ENCODE data around the gene ARPC5L.

ARPC5L gene

DNA sequence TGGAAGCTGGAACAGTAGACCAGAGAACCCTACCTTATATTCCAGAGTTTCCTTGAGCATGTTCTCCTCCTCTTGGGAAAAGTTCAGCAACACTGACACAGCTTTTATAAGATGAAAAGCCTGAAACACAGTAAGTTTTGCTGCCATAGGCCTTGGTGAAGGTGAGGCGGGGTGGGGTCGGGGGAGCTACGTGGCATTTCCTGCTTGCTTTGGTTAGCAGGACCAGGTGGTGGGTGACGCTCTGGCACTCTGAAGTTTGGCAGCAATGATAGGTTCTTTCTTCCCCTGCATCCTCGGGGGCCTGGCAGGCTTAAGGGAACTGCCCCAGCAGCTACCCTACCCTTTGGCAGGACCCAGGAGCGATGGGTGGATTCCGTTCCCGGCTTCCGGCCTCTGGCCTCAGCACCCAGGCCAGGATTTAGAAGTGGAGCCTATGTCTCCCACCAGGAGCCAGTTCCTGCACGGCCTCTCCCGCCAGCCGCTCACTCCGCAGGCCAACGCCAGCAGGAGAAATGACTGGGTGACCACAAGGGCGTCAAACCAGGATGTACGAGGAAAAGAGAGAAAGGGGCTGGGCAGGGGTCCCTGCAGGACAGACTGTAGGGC lies 19.3 kb downstream of the ARPC5L start:
- Histone ChIP-seq H3K36me3 (ENCODE audit: control insufficient read depth, insufficient read depth, low read length) (no peaks in the 10 kb centered on the region), H3K27me3 (ENCODE audit: control insufficient read depth, insufficient read depth, low read length) (no peaks in the 10 kb centered on the region), H3K4me2 (ENCODE audit: low read length) (no peak overlapping the region), H3K79me2 (no peaks in the 10 kb centered on the region), H3K9ac (no peak overlapping the region), H3K4me1 (no peaks in the 10 kb centered on the region), H3K9me3 (ENCODE audit: control insufficient read depth, low read length) (no peaks in the 10 kb centered on the region), H2AFZ (no peak overlapping the region), H3K4me3 (ENCODE audit: low read depth, low read length) (no peak overlapping the region), H3K27ac (no peak overlapping the region)
- TF ChIP-seq, protein P1, sequence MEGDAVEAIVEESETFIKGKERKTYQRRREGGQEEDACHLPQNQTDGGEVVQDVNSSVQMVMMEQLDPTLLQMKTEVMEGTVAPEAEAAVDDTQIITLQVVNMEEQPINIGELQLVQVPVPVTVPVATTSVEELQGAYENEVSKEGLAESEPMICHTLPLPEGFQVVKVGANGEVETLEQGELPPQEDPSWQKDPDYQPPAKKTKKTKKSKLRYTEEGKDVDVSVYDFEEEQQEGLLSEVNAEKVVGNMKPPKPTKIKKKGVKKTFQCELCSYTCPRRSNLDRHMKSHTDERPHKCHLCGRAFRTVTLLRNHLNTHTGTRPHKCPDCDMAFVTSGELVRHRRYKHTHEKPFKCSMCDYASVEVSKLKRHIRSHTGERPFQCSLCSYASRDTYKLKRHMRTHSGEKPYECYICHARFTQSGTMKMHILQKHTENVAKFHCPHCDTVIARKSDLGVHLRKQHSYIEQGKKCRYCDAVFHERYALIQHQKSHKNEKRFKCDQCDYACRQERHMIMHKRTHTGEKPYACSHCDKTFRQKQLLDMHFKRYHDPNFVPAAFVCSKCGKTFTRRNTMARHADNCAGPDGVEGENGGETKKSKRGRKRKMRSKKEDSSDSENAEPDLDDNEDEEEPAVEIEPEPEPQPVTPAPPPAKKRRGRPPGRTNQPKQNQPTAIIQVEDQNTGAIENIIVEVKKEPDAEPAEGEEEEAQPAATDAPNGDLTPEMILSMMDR (IDR thresholded peaks at IDR 0.05), result no peak

DNA sequence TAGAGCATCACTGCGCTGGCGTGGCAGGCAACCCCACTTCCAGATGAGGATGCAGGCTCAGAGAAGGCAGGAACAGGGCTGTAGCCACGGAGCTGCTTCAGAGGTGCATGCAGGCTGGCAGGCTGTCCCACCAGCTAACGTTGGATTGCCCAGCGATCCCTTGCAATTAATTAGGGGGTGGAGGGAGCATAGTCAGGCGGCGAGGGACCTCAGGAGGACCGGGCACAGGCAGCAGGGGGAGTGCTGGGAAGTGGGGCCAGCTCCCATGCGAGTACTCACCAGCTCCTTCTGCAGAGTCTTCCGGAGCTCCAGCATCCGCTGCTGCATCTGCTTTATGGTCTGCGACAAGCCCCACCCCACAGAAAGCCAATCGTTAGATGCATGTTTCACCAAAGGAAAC lies 20.3 kb downstream of the ARPC5L start:
- TF ChIP-seq, protein P1 (IDR thresholded peaks at IDR 0.05), result no peak
- H3K36me3 ChIP-seq (ENCODE audit: control insufficient read depth, insufficient read depth, low read length), result no peaks in the 10 kb centered on the region
- H3K4me3 ChIP-seq (ENCODE audit: low read depth, low read length), result no peak overlapping the region
- no peak overlapping the region for H3K4me2 ChIP-seq (ENCODE audit: low read length)
- no peaks in the 10 kb centered on the region for H3K4me1 ChIP-seq
- H3K79me2 ChIP-seq, result no peaks in the 10 kb centered on the region
- no peaks in the 10 kb centered on the region for H3K9me3 ChIP-seq (ENCODE audit: control insufficient read depth, low read length)
- H3K27me3 ChIP-seq (ENCODE audit: control insufficient read depth, insufficient read depth, low read length), result no peaks in the 10 kb centered on the region
- H3K27ac ChIP-seq, result no peak overlapping the region
- H2AFZ ChIP-seq, result no peak overlapping the region
- no peak overlapping the region for H3K9ac ChIP-seq

DNA sequence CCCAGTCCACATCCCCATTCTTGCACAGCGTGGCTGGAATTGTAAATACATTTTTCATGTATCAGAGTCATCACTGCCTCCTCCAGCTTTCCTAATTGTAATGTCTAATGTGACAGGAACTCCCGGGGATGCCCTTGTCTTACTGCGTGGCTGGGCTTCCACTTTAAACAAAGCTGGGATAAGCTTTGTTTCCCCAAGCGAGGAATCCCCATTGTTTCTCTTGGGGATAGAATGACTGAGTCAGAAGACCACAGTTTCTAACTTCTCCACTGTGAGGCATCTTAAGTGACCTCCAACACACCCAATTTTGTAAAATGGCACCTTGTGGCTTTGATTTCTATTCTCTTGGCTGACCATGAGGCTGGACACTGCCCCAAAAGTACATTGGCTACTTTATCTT lies 22.4 kb downstream of the ARPC5L start:
- TF ChIP-seq, protein P1 (IDR thresholded peaks at IDR 0.05), result no peak
- H2AFZ ChIP-seq, result no peak overlapping the region
- no peaks in the 10 kb centered on the region for H3K27me3 ChIP-seq (ENCODE audit: control insufficient read depth, insufficient read depth, low read length)
- H3K27ac ChIP-seq, result no peak overlapping the region
- no peaks in the 10 kb centered on the region for H3K79me2 ChIP-seq
- H3K9me3 ChIP-seq (ENCODE audit: control insufficient read depth, low read length), result no peaks in the 10 kb centered on the region
- H3K36me3 ChIP-seq (ENCODE audit: control insufficient read depth, insufficient read depth, low read length), result no peaks in the 10 kb centered on the region
- H3K4me3 ChIP-seq (ENCODE audit: low read depth, low read length), result no peak overlapping the region
- H3K4me1 ChIP-seq, result no peaks in the 10 kb centered on the region
- H3K4me2 ChIP-seq (ENCODE audit: low read length), result no peak overlapping the region
- H3K9ac ChIP-seq, result no peak overlapping the region

DNA sequence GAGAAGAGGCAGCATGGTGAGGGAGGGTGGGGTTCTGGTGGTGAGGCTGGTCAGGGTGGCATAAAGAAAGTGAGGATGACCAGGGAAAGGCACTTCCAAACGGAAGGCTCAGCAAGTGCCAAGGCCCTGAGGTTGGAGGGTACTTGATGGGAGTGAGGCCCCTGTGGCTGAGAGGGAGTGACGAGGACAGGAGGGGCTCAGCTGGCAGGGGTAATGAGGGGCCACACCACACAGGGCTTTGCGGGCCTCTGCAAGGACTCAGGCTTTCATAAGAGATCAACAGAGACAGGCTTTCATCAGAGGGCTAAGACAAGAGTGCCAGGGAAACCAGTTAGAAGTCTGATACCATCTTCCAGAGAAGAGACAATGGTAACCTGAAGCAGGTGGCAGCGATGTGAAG lies 23.6 kb downstream of the ARPC5L start:
- no peak overlapping the region for H3K27ac ChIP-seq
- H3K79me2 ChIP-seq, result no peaks in the 10 kb centered on the region
- H3K4me1 ChIP-seq, result no peaks in the 10 kb centered on the region
- no peak overlapping the region for H3K4me3 ChIP-seq (ENCODE audit: low read depth, low read length)
- no peak overlapping the region for H3K9ac ChIP-seq
- TF ChIP-seq, protein P1 (IDR thresholded peaks at IDR 0.05), result no peak
- H3K36me3 ChIP-seq (ENCODE audit: control insufficient read depth, insufficient read depth, low read length), result no peaks in the 10 kb centered on the region
- no peaks in the 10 kb centered on the region for H3K9me3 ChIP-seq (ENCODE audit: control insufficient read depth, low read length)
- no peak overlapping the region for H2AFZ ChIP-seq
- H3K4me2 ChIP-seq (ENCODE audit: low read length), result no peak overlapping the region
- no peaks in the 10 kb centered on the region for H3K27me3 ChIP-seq (ENCODE audit: control insufficient read depth, insufficient read depth, low read length)

DNA sequence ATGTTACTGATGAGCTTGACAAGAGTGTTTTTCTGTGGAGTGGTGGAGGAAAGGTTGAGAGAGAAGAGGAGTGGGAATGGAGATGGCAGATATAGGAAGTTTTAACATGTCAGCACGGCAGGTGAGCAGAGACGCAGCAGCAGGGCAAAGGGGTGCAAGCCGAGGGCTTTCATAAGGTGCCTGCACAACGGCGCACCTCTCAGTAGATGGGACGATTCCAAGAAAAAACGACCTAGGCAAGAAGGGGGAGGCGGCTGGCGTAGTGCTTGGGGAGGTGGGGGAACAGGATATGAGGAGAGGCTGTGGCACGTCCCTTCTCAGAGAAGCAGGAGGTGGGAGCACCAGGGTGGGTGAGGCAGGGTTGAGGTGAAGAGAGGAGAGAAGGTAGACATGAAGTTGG lies 24.5 kb downstream of the ARPC5L start:
- H3K4me3 ChIP-seq (ENCODE audit: low read depth, low read length), result no peak overlapping the region
- H3K9ac ChIP-seq, result no peak overlapping the region
- no peaks in the 10 kb centered on the region for H3K36me3 ChIP-seq (ENCODE audit: control insufficient read depth, insufficient read depth, low read length)
- no peaks in the 10 kb centered on the region for H3K79me2 ChIP-seq
- H3K27me3 ChIP-seq (ENCODE audit: control insufficient read depth, insufficient read depth, low read length), result no peaks in the 10 kb centered on the region
- H3K9me3 ChIP-seq (ENCODE audit: control insufficient read depth, low read length), result no peaks in the 10 kb centered on the region
- H3K27ac ChIP-seq, result no peak overlapping the region
- TF ChIP-seq, protein P1 (IDR thresholded peaks at IDR 0.05), result no peak
- H2AFZ ChIP-seq, result no peak overlapping the region
- no peak overlapping the region for H3K4me2 ChIP-seq (ENCODE audit: low read length)
- no peaks in the 10 kb centered on the region for H3K4me1 ChIP-seq

All from parathyroid adenoma (tissue), 2 donors.